CD4-positive, alpha-beta T cell treated with Interleukin-6 for 4 hours (primary cell): ENCODE results near the gene KIN.
"Not testable (repeated sequence)": the region's sequence is repeated elsewhere in the genome, so short reads cannot be mapped to it uniquely, and the experiment has no call there.

ENCODE experiments used
- DNase-seq: peaks from one replicate; pipeline ENCODE4 v3.0.0-alpha.2; 2020; ENCODE audit warnings: mixed read lengths

Gene KIN

DNA sequence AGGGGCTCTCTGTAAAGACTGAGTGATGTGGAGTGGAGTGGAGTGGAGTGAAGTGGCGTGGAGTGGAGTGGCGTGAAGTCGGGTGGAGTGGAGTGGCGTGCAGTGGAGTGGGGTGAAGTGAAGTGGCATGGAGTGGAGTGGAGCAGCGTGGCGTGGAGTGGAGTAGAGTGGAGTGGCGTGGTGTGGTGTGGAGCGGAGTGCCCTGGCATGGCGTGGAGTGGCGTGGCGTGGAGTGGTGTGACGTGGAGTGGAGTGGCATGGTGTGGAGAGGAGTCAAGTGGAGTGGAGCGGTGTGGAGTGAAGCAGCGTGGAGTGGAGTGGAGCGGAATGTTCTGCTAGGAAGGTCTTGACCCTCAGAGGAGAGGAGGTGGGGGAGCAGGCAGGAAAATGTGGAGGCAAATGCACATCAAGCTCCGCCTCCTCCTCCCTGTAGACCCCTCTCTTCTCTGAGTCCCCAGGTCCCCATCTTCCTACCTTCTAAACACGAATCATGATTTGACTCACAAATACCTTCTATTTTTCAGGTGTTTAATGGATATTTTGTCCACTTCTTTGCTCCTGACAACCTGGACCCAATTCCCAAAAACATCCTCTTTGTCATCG is 64.8 kb downstream of the KIN start:
- no peak for DNase-seq

DNA sequence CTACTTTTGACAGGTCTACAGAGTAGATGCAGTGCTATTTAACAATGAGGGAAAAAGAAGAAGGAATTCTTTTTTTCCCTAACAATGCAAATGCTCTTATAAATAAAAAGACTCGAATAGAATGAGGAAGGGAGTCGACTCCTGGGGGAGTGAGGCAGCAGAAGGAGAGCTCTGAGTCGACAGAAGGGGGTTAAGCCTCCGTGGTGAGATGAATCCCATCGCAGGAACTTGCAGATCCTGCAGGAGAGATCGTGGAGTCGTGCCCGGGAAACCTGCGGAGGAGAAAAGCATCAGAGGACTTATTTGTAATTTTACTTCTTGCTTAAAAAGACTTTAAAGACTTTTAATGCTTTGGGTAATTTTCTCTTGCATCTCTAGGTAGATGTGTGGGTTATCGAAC is 67.3 kb downstream of the KIN start:
- DNase-seq, result no peak

DNA sequence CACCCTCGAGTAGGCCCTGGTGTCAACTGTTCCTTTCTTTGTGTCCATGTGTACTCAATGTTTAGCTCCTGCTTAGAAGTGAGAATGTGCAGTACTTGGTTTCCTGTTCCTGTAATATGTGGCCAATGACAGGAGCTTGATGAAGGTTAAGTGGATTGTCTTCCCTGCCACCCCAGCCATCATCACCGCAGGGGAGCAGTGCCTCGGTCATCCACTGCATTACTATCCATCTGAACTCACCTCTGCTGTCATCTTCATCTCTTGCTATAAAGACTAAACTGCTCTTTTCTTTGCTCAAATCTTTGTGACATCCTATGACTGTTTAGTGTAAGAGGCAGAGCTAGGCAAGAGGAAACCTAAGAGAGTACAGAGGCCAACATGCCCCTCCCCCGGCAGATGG is 69.1 kb downstream of the KIN start:
- no peak for DNase-seq

DNA sequence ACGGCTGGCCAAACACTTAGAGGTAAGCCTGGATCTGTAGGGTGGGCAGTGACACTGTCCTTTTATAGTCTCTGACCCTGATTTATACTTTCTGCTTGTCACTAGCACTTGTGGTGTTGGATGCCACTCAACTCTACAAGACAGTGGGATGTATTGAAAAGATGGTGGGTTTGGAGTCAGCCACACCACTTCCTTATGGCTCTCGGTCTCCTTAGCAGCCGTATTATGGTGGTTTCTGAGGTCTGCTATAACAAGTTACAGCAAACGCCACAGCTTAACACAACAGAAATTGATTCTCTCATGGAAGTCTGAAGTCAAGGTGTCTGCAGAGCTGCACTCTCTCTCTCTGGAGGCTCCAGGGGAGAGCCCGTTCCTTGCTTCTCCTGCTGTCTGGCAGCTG is 70.0 kb downstream of the KIN start:
- DNase-seq, result no peak

DNA sequence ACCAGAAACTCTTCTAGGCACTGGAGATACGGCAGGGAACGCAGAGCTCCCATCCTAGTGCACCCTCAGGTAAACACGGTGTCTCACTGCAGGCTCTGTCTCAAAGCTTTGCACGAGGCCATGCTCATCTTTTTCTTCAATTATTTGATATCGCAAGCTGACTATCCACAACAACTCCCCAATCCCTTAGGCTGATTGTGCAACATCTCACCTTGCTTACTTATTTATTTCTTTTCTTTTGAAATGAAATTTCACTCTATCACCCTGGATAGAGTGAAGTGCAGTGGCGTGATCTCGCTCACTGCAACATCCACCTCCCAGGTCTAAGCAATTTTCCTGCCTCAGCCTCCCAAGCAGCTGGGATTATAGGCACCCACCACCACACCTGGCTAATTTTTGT is 72.3 kb downstream of the KIN start:
- DNase-seq, result no peak

DNA sequence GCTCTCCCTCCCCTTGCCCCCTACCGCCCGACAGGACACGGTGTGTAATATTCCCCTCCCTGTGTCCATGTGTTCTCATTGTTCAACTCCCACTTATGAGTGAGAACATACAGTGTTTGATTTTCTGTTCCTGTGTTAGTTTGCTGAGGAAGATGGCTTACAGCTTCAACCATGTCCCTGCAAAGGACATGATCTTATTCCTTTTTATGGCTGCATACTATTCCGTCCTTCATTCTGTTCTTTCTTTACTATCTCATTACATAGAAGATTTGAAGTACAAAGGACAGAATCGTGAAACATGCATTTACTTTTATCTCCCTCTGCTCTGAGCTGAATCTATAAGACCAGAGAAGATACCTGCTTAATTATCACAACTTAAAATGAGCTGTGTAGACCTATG is 76.7 kb downstream of the KIN start:
- not testable (repeated sequence) for DNase-seq

DNA sequence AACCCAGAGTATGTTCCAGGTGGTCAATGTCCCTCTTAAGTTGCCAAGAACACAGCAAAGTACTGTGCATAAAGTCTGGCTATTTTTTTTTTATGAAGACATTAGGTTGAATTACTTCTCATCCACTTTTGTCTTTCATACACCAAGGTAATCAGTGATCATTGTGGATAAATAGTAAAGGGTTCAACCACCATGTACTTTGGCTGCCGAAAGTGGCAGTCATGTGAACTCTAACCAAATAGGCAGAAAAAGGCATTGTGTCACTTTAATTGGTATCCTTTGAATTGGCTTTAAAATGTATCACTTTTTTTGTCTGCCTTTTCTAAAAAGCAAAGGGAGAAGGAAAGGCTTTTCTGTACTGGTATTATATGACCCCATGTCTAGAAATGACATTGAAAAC is 77.3 kb downstream of the KIN start:
- no peak for DNase-seq

DNA sequence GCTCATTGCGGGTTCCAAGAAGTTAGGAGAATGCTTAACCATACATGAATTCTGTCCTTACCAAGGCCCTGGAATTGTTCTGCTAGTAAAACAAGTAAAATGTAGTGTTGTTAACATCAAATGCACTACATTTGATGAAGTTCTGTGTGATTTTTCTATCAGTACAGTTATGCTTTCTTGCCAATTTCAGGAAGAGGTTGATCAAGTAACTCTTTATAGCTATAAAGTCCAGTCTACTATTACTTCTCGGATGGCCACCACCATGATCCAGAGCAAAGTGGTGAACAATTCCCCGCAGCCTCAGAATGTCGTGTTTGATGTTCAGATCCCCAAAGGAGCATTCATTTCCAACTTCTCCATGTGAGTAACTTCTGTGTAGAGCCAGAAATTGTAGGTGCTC is 79.0 kb downstream of the KIN start:
- no peak for DNase-seq

DNA sequence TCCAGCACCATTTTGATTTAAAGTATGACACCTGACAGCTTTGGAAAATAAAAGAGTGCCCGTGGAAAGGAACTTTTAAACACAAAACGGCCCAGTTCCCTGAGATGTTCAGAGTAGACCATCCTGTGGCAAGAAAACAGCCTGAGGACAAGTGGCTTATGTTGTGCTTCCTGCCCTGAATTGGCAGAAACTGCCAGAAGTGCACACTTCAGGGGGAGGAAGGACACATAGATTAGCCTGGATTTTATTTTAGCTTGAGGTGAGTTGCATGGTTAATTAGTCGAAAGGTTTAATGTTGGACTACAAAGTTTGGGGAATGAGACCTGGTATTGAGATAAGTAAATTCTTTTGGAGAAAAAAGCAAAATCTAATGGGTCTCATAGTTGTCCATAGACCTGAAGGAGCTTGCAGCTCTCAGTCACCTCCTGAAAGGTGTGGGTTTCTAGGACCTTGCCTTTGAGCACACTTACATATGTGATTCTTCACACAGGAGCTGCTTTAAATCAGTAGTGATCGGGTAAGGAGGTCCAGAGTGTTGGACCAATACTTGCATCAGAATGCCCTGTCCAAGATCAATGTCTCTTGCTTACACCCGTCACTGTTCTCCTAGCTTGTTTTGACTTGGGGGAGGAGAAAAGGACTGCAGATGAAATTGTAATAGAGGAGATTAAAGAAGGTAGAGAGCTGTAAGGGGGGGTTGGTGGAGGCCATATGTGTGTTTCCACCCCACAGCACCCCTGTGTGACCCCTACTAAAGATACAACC is 79.8 kb downstream of the KIN start:
- no peak for DNase-seq

DNA sequence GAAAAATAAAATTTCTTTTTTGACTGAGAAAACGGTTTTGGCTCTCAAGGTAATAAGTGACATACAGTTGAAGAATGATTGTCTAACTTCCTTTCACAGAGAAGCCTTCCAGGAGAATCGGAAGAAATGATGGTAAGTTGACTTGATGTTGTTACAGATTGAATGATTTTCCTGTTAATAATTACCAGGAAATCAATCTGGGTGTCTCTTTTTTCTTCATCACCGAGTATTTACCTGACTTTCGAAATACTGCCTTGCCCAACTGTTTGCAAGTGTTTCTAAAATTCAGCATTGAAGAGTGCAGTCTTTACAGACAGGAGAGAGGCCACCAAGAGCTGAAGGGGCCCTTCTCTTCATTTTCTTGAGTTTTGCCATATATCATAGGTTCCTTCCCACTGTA is 80.7 kb downstream of the KIN start:
- DNase-seq, result no peak

DNA sequence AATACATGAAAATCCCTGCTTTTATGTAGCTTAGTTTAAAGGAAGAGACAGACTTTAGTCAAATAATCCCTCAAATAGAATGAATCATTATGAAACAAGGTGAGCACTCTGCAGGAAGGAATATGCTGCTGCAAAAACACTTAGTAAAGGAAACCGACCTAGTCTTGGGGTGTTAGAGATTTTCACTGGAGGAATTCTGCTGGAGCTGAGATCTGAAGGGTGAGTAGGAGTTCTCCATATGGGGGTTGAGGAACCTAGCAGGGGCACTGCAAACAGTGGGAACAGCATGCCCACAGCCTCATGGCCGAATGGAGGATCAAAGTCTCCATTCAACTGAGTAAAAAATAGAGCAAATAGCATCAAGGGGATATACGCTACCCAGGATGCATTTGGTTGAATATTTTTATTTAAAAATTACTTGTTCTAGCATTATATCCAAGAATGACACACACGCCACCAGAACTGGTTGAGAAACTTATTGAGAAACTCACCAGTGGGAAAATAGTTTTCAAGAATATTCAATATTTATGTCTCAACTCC is 81.2 kb downstream of the KIN start:
- DNase-seq, result no peak

DNA sequence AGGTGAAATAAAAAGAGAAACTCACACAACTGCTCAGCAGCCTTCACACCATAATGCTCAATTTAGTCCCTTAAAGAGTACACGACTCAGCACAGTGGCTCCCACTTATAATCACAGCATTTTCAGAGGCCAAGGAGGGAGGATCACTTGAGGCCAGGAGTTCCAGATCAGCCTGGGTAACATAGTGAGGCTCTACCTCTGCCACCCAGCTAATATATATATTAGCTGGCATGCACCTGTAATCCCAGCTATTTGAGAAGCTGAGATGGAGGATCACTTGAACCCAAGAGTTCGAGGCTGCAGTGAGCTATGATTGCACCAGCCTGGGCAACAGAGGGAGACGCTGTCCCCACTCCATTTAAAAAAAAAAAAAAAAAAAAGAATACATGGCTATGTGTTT is 82.5 kb downstream of the KIN start:
- DNase-seq, result no peak

DNA sequence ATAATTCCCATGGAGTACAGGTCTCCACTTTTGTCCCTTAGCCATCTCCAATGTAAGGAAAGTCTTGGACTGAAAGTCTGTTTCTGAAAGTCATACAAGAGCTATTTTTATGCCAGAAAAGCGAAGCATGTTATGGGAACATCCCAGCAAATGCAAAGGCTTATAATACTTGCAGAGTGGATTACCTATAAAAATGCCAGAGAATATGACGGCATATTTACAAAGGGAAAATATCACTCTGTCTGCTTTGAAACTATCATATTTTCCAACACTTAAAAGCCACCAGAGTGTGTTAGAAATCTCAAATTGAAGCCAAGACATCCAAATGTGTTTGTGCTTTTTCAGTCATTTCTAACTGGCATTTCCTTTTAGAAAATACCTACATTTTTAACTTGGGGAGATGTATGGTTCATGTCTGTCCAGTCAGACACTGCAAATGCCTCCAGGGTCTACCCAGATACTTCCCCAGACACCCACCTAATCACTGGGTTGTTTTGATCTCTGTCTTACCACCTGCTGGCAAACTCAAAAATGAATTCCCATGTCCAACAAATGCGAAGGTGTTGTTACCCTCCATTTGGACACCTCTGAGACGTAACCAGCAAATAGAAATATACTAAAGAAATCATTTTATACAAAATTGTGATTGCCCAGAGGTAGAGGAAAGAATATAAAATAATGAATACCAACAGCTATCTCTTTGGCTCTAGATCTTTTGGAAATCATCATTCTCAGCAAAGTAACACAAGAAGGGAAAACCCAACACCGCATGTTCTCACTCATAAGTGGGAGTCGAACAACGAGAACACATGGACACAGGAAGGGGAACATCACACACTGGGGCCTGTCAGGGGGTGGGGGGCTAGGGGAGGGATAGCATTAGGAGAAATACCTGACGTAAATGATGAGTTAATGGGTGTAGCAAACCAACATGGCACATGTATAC is 83.4 kb downstream of the KIN start:
- no peak for DNase-seq

DNA sequence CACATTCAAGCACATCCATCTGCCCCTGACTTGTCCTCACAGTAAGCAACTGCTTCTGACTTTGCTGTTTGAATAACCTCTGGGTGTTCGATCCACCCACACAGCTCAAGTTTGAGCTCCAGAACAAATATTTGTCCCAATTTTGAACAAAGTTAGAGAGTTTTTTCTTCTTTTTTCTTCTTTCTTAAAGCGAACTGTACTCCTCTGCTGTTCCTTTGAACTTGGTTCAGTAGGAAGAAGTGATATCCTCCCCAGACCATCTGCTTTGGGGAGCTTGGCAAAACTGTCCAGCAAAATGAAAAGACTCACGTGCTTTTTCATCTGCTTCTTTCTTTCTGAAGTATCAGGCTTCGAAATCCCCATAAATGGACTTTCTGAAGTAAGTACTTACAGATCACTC is 84.7 kb downstream of the KIN start, which contains the start of gene ITIH2:
Gene ITIH2 (plus strand): TSS at position 177 of the 400 bp plus-strand sequence. CDS start 119 bp downstream, at position 296.
- no peak for DNase-seq

DNA sequence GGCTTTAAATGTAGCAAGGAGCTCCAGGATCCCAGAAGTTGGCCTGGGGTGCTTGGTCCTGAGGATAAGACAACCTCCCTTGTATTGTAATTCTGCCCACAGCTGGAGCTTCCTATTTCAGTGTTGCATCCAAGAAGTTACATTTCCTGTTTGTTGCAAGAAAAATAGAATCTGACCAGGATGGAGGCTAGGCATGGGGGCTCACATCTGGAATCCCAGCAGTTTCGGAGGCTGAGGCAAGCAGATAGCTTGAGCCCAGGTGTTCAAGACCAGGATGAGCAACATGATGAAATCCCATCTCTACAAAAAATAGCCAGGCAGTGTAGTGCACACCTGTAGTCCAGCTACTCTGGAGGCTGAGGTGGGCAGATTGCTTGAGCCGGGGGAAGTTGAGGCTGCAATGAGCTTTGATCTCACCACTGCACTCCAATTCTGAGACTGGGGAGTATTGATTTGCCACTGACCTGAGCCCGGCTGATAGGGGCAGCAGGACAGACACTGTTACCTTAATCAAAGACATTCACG is 85.4 kb downstream of the KIN start:
- DNase-seq, result no peak

DNA sequence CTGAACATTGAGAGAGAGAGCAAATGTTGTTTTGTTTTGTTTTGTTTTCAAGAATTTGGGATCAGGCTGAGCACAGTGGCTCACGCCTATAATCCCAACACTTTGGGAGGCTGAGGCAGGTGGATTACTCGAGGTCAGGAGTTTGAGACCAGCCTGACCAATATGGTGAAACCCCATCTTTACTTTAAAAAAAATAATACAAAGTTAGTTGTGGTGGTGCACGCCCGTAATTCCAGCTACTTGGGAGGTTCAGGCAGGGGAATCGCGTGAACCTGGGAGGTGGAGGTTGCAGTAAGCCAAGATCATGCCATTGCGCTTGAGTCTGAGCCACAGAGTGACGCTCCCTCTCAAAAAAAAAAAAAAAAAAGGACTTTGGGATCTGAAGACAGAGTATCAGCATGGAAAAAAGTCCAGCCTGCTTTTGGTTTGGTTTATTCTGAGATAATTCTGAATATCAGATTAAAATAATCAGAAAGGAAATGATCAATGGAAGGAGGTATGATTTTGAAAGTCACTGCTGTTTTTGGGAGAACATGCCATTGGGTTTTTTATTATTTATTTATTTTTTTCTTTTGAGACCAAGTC is 86.5 kb downstream of the KIN start:
- no peak for DNase-seq
